Suprapubic skin (tissue), 3 donors: ENCODE measurements around the gene GIMAP5.

ENCODE experiments used
- POLR2A ChIP-seq, 2 donors: fragments of 450-650 bp; IDR thresholded peaks; one replicate each; pipeline ENCODE4 v1.6.1; 2017; ENCODE audit warnings: antibody characterized with exemption in 2 of 2, mild to moderate bottlenecking in 2 of 2, moderate library complexity in 2 of 2
- TF ChIP-seq, protein P1 (sequence below), 2 donors: fragments of 200-600 bp in 1 of 2; fragments of 450-650 bp in 1 of 2; sonication (generic) in 1 of 2; IDR thresholded peaks; one replicate each; pipeline ENCODE4 v1.5.1; 2016 to 2019; ENCODE audit warnings: antibody characterized with exemption in 2 of 2, mild to moderate bottlenecking in 1 of 2, moderate library complexity in 1 of 2

- no peak for TF ChIP-seq POLR2A (IDR thresholded peaks at IDR 0.05)
- TF ChIP-seq, protein P1, sequence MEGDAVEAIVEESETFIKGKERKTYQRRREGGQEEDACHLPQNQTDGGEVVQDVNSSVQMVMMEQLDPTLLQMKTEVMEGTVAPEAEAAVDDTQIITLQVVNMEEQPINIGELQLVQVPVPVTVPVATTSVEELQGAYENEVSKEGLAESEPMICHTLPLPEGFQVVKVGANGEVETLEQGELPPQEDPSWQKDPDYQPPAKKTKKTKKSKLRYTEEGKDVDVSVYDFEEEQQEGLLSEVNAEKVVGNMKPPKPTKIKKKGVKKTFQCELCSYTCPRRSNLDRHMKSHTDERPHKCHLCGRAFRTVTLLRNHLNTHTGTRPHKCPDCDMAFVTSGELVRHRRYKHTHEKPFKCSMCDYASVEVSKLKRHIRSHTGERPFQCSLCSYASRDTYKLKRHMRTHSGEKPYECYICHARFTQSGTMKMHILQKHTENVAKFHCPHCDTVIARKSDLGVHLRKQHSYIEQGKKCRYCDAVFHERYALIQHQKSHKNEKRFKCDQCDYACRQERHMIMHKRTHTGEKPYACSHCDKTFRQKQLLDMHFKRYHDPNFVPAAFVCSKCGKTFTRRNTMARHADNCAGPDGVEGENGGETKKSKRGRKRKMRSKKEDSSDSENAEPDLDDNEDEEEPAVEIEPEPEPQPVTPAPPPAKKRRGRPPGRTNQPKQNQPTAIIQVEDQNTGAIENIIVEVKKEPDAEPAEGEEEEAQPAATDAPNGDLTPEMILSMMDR (IDR thresholded peaks at IDR 0.05), result no peak
These were observed 18.9 kb downstream of the GIMAP5 start for GRCh38 chr7:150756166-150756565.
